Measurements from ENCODE around the gene RELA. TPM values are rescaled to one million over a fixed set of nuclear protein-coding genes. Genes with fewer than 3 reads are reported as not detected.

The RELA gene
- total and polyA plus RNA-seq, 2 of the 13 experiments (the other 11 are each of a cell fraction or from before 2014, with no cell fraction given), result 21.4 to 40.5 TPM

DNA sequence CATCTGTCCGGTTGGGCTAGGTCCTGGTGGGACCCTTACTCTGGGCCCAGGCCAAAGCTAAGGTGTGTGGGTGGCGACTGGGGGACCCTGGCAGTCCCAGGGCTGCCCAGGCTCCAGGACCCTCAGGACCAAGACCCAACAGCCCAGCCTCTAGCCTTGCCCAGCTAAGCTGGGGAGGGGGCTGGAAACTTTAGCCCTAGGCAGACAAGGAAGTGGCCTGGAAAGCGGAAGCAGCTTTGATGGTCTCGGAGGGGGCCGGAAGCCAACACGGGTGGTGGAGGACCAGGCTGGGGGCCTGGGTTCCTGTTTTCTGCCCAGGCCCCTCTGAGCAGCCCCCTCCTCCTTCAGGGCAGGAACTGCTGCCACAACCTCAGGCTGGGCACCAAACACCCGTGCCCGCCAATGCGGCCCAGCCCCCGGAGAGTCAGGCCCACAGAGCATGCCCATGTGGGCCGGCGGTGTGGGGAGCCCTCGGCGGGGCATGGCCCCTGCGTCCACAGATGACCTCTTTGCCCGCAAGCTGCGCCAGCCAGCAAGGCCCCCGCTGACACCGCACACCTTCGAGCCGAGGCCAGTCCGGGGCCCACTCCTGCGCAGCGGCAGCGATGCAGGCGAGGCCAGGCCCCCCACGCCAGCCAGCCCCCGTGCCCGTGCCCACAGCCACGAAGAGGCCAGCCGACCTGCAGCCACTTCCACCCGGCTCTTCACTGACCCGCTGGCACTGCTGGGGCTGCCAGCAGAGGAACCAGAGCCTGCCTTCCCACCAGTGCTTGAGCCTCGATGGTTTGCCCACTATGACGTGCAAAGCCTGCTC, 22.0 kb downstream of the RELA start:
- H4K20me1 ChIP-seq (ENCODE audit: insufficient read depth, low read length), result no peaks in the 10 kb centered on the region
- in situ Hi-C loops (cut with HindIII; ENCODE audit: extremely low pct_ligation_motif_present, low pct_unique_long_range_greater_than_20kb), result no loop called here
- H3K27me3 ChIP-seq (ENCODE audit: control insufficient read depth in 1 of 2, insufficient read depth in 2 of 2, low read length in 2 of 2), result no peaks in the 10 kb centered on the region
- no peak overlapping the region for H2AFZ ChIP-seq (ENCODE audit: low read length)
- intact Hi-C loops (cut with micrococcal nuclease; ENCODE audit: unreplicated experiment), result no loop called here
- no peak for FAIRE-seq
- H3K4me3 ChIP-seq (replicated peaks in 1 of 3; ENCODE audit: insufficient read depth in 1 of 3, low read depth in 2 of 3, low read length in 3 of 3), result no peak overlapping the region
- H3K9ac ChIP-seq (ENCODE audit: insufficient read depth, low read depth, low read length), result no peak overlapping the region
- 98% methylated on average over 10 of the region's 35 CpGs for WGBS (ENCODE audit: low lambda C conversion rate)
- no TSS peak for BruUV-seq (replicated peaks)
- no peak overlapping the region for H3K4me2 ChIP-seq (ENCODE audit: low read depth, low read length)
- no peaks in the 10 kb centered on the region for H3K79me2 ChIP-seq (ENCODE audit: insufficient read depth, low read length)
- H3K36me3 ChIP-seq (replicated peaks in 1 of 2; ENCODE audit: control insufficient read depth in 1 of 2, insufficient read depth in 2 of 2, low read length in 2 of 2), result peaks cover 2 to 15% of the 10 kb centered on the region in 2 experiments; a peak in 2 of 5 replicates
- ChIA-PET POLR2A (interaction anchor here (1.3 to 2.1 kb wide), 2 partner anchors 11 to 24 kb away, joined by 3 to 6 read pairs; no protein-coding TSS in a partner anchor), CTCF (ENCODE audit: low intra/inter-chr PET ratio, low total read pairs) (no interaction called here)
- peaks cover 50% of the 10 kb centered on the region for H3K4me1 ChIP-seq (ENCODE audit: insufficient read depth, low read length)
- no peak for ATAC-seq
- H3K9me3 ChIP-seq (ENCODE audit: low read length), result no peaks in the 10 kb centered on the region
- TF ChIP-seq ZNF577 (CRISPR knock-in tag; IDR thresholded peaks at IDR 0.05; ENCODE audit: borderline replicate concordance, low read depth) (no peak), MED13 (CRISPR knock-in tag; IDR thresholded peaks at IDR 0.05) (no peak), YEATS2 (CRISPR knock-in tag; IDR thresholded peaks at IDR 0.05; ENCODE audit: borderline replicate concordance) (no peak), FOXA3 (CRISPR knock-in tag; IDR thresholded peaks at IDR 0.05) (no peak), ZNF296 (CRISPR knock-in tag; conservative IDR thresholded peaks at IDR 0.05) (no peak), MED8 (CRISPR knock-in tag; IDR thresholded peaks at IDR 0.05; ENCODE audit: insufficient replicate concordance) (no peak), PHF8 (CRISPR knock-in tag; IDR thresholded peaks at IDR 0.05) (no peak), CENPT (CRISPR knock-in tag; IDR thresholded peaks at IDR 0.05; ENCODE audit: low read depth) (no peak), BCL6 (CRISPR knock-in tag; IDR thresholded peaks at IDR 0.05) (no peak)
- TF ChIP-seq, protein P1, sequence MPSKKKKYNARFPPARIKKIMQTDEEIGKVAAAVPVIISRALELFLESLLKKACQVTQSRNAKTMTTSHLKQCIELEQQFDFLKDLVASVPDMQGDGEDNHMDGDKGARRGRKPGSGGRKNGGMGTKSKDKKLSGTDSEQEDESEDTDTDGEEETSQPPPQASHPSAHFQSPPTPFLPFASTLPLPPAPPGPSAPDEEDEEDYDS (CRISPR knock-in tag; IDR thresholded peaks at IDR 0.05), result no peak
- TF ChIP-seq, protein P2, sequence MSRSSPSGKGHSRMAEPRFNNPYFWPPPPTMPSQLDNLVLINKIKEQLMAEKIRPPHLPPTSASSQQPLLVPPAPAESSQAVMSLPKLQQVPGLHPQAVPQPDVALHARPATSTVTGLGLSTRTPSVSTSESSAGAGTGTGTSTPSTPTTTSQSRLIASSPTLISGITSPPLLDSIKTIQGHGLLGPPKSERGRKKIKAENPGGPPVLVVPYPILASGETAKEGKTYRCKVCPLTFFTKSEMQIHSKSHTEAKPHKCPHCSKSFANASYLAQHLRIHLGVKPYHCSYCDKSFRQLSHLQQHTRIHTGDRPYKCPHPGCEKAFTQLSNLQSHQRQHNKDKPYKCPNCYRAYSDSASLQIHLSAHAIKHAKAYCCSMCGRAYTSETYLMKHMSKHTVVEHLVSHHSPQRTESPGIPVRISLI (CRISPR knock-in tag; IDR thresholded peaks at IDR 0.05; ENCODE audit: borderline replicate concordance), result no peak
- DNase-seq (ENCODE audit: low spot score), result no peak
- no peak overlapping the region for H3K27ac ChIP-seq (ENCODE audit: extremely low read length, insufficient read depth, low read length)

Measured in HepG2 (cell line).